NCI-H2029 (cell line): Measurements from ENCODE around the gene PICK1.
"Not testable (repeated sequence)": the region's sequence is repeated elsewhere in the genome, so short reads cannot be mapped to it uniquely, and the experiment has no call there.

ENCODE experiments used
- DNase-seq: peaks from one replicate; lab custom pipeline; 2025; lab: John Stamatoyannopoulos, UW

The PICK1 gene

DNA sequence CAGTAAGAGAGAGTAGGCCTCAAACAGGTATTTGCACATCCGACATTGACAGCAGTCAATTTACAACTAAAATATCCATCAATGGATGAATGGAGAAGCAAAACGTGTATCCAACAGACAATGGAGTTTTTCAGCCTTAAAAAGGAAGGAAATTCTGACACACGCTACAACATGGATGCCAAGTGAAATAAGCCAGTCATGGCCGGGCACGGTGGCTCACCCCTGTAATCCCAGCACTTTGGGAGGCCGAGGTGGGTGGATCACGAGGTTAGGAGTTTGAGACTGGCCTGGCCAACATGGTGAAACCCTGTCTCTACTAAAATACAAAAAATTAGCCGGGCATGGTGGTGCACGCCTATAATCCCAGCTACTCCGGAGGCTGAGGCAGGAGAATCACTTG lies 60.4 kb downstream of the PICK1 start:
- DNase-seq, result not testable (repeated sequence)

DNA sequence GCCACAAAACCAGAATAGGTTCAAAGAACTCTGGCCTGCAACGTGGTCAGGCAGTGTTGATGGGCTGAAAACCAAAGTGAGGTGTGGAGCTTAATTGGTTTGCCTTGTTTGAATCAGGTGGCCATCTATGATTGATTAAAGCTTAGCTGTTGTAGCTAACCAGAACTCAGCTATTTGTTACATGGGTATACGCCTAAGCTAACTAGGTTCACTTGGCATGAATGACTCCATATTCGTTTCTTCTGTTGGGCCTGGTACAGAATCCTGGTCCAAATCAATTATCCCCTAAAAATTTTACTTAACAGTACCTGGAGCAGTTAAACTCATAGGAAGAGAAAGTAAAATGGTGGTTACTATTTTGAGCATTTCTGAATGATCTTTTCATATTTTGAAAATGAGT lies 61.0 kb downstream of the PICK1 start:
- DNase-seq, result no peak

- not testable (repeated sequence) for DNase-seq
Observed at GRCh38 chr22:38118747-38119146, 61.5 kb downstream of the PICK1 start.

- DNase-seq, result no peak
Observed at GRCh38 chr22:38120359-38121110, 63.3 kb downstream of the PICK1 start.

DNA sequence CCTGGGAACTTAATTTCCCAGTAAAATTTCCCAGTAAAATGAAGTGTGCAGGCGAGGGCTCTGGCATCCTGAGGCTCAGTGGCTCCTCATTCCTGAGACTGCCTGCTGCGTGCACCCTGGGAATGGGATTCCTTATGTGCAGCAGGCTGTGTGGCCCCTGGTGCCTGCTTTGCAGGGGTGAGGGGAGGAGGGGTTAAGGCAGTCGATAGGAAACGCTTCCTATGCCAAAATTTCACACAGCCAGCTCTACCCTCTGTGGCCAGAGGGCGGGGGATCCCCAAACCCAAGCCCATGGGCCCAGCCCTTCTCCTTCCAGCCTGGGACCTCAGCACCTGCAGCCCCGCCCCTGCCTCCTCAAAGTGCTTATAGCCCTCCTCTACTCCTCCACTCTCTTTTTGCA lies 65.4 kb downstream of the PICK1 start:
- no peak for DNase-seq

GRCh38 chr22:38124236-38124974 lies 67.2 kb downstream of the PICK1 start:
- DNase-seq, result no peak

DNA sequence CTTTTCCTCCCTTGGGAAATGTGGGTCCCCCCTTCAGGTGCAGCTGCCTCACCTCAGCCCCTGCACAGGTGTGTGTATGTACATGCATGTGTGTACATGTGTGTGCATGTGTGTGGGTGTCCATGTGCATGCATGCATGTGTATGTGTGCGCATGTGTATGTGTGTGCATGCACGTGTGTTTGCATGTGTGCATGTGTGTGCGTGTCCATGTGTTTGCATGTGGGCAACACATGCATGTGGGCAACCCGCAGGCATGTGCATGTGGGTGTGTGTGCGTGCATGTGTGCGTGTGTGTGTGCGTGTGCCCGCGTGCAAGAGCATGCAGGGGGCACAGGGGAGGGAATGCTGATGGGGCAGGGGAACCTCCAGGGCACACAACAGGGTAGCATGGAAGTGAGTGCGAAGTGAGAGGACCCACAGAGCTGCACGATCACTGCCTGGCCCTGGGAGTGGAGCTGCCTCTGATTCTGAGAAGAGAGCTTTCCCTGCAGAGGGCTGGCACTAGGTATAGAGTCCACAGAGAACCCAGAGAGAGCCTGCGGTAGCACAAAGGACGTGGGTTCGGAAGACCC lies 67.9 kb downstream of the PICK1 start:
- DNase-seq, result no peak
